Measurements from ENCODE around the gene ENDOV.
A peak's percentile ranks its signal among the peaks of the same experiment; 100 is the strongest.

Gene ENDOV

DNA sequence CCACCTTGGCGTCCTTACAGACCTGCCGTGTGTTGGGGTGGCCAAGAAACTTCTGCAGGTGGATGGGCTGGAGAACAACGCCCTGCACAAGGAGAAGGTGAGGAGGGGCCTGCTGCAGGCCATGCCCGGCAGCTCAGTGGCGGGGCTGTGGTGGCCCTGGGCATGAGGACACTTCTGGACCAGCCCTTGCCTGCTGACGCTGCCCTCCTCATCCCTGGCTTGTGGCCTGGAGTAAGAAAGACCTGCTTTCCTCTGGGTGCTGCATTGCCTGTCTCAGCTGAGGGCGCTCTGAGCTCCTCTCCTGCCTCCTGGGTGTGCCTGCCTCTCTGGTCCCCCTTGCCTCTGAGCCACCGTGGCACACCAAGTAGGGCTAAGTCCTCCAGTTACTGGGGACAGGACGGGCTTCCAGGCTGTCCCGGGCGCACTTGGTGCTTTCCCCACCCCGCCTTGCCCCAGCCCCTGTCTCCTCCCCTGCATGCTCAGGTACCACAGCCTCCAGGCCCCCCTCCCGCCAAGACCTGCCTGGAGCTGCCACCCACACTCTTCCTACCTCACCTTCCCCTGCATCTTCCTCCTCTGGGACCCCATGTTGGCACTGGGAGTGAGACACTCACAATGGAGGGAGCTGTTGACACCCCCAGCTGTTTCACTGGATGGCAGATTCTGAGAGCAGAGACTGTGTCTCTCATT lies 8.7 kb downstream of the ENDOV start:
- H3K36me3 ChIP-seq (replicated peaks): peaks cover 2% of the 10 kb centered on the region
- H3K27me3 ChIP-seq (replicated peaks): no peaks in the 10 kb centered on the region
- in situ Hi-C loops (cut with HindIII; ENCODE audit: low pct_ligation_motif_present, low sequenced_read_pairs): no loop called here
- DNase-seq: no peak
- TF ChIP-seq, protein P1, sequence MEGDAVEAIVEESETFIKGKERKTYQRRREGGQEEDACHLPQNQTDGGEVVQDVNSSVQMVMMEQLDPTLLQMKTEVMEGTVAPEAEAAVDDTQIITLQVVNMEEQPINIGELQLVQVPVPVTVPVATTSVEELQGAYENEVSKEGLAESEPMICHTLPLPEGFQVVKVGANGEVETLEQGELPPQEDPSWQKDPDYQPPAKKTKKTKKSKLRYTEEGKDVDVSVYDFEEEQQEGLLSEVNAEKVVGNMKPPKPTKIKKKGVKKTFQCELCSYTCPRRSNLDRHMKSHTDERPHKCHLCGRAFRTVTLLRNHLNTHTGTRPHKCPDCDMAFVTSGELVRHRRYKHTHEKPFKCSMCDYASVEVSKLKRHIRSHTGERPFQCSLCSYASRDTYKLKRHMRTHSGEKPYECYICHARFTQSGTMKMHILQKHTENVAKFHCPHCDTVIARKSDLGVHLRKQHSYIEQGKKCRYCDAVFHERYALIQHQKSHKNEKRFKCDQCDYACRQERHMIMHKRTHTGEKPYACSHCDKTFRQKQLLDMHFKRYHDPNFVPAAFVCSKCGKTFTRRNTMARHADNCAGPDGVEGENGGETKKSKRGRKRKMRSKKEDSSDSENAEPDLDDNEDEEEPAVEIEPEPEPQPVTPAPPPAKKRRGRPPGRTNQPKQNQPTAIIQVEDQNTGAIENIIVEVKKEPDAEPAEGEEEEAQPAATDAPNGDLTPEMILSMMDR (IDR thresholded peaks at IDR 0.05; ENCODE audit: low read depth, low read length, missing control alignments): no peak
- H3K4me3 ChIP-seq (ENCODE audit: low read depth, low read length): no peak overlapping the region
- H3K27ac ChIP-seq: no peak overlapping the region

DNA sequence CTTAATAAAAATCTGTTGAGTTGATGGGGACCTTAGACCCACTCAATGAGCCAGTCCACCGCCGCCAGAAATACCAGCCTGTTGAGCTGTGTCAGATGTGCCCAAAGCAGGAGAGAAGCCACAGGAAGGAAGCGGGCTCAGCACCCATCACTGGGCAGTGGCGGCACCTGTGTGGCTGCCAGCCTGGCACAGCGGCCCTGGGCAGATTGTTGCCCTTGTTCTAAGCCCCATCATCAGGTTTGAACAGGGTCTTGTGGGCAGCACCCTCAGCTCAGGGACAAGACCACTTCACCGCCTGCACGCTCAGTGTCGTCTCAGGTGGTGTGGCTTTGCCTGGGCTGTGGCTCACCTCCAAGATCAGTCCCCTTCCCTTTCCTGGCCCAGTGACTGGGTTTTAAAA lies 9.3 kb downstream of the ENDOV start:
- Histone ChIP-seq H3K36me3 (replicated peaks) (peaks cover 2% of the 10 kb centered on the region), H3K27me3 (replicated peaks) (no peaks in the 10 kb centered on the region), H3K27ac (no peak overlapping the region), H3K4me3 (ENCODE audit: low read depth, low read length) (no peak overlapping the region)
- DNase-seq: no peak
- in situ Hi-C loops (cut with HindIII; ENCODE audit: low pct_ligation_motif_present, low sequenced_read_pairs): no loop called here
- TF ChIP-seq, protein P1 (IDR thresholded peaks at IDR 0.05; ENCODE audit: low read depth, low read length, missing control alignments): no peak

DNA sequence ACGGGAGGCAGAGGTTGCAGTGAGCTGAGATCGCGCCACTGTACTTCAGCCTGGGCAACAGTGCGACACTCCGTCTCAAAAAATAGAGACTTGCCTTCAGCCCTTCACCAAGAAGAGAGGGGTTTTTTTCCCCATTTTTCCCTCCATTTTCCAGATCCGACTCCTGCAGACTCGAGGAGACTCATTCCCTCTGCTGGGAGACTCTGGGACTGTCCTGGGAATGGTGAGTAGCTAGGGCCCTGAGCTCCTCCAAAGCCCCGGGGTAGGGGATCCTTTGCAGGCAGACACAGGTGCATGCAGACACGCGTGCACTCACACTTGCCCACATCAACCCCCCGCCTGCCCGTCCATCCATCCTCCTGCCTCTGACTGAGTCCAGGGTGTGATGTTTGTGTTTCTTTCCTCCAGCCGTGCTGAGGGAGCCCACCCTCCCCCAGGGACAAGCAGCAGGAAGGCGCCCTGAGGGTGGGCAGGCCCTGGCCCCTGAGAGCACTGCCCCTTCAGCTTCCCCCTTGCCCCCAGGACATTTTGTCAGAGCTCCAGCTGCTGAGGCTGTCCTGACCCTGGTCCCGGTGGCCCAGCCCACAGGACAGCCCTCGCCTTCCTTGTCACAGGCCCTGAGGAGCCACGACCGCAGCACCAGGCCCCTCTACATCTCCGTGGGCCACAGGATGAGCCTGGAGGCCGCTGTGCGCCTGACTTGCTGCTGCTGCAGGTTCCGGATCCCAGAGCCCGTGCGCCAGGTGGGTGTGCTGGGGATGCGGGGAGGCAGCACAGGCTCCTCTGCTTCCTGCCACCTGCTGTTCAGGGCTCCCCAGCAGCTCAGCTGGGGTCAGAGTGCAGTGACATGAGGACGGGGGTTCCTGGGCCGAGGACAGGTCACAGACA lies 10.2 kb downstream of the ENDOV start:
- TF ChIP-seq, protein P1 (IDR thresholded peaks at IDR 0.05; ENCODE audit: low read depth, low read length, missing control alignments): peak; percentile 35
- in situ Hi-C loops (cut with HindIII; ENCODE audit: low pct_ligation_motif_present, low sequenced_read_pairs): loop anchor here (25.0 kb wide), 1 partner anchor 437 kb away; no protein-coding TSS in a partner anchor
- H3K27me3 ChIP-seq (replicated peaks): no peaks in the 10 kb centered on the region
- no peak for DNase-seq
- no peaks in the 10 kb centered on the region for H3K36me3 ChIP-seq (replicated peaks)
- no peak overlapping the region for H3K4me3 ChIP-seq (ENCODE audit: low read depth, low read length)
- H3K27ac ChIP-seq: no peak overlapping the region

DNA sequence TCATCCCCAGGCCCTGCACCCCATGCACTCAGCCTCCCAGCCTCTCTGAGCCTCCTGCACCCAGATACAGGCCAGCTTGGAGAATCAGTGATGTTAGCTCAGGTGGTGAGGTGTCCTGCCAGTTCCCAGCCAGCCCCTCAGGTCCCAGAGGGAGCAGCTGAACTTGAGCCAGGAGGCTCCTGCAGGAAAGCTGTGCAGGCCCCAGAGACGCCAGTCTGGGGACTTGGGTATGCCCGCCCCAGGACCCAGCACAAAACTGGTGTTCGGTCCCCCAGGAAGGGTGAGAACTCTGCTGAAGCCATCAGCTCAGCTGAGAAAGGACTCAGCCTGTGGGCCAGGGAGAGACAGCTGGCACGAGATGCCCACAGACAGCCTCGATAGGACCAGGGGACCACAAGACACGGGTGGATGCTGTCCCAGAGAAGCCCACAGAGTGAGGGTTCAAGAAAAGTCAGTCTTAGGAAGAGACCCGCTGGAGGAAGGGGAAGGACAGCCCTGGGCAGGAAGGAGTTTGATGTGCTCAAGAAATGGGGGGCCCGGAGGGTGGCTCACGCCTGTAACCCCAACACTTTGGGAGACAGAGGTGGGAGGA lies 11.0 kb downstream of the ENDOV start:
- Histone ChIP-seq H3K4me3 (ENCODE audit: low read depth, low read length) (no peak overlapping the region), H3K36me3 (replicated peaks) (no peaks in the 10 kb centered on the region), H3K27ac (no peak overlapping the region), H3K27me3 (replicated peaks) (no peaks in the 10 kb centered on the region)
- TF ChIP-seq, protein P1 (IDR thresholded peaks at IDR 0.05; ENCODE audit: low read depth, low read length, missing control alignments): no peak
- no peak for DNase-seq
- in situ Hi-C loops (cut with HindIII; ENCODE audit: low pct_ligation_motif_present, low sequenced_read_pairs): loop anchor here (25.0 kb wide), 1 partner anchor 436 kb away; no protein-coding TSS in a partner anchor

DNA sequence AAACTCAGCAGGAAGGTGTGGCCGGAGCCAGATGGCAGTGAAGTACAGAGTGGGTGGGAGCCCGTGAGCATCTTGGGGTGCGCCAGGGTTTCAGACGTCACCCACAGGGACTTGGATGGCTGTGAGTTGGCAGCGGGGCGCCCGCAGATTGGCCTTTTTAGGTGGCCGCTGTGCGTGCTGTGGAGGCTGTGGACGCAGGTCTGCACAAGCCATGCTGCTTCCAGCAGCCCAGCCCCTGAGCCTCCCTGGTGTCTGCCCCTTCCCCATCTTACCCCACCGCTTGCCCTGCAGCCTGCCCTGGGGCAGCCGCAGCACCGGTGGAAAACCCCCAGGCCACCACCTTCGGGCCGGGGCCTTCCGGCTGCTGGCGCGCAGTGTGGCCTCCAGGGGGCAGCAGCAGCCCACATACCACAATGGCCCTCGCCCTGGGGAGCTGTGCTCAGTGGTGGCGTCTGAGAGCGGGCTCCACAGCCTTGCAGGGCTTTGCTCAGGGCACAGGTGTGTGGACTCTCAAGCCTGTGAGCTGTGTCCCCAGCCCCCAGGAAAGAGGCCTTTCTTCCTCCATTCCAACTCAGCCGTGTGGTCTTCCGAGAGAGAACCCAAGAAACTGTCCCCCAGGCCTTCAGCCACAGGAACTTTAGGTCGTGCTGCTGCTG lies 11.8 kb downstream of the ENDOV start:
- Histone ChIP-seq H3K27me3 (replicated peaks) (no peaks in the 10 kb centered on the region), H3K4me3 (ENCODE audit: low read depth, low read length) (no peak overlapping the region), H3K27ac (no peak overlapping the region), H3K36me3 (replicated peaks) (no peaks in the 10 kb centered on the region)
- peak; percentile 42 for DNase-seq
- TF ChIP-seq, protein P1 (IDR thresholded peaks at IDR 0.05; ENCODE audit: low read depth, low read length, missing control alignments): peak; percentile 92
- in situ Hi-C loops (cut with HindIII; ENCODE audit: low pct_ligation_motif_present, low sequenced_read_pairs): loop anchor here (25.0 kb wide), 1 partner anchor 436 kb away; no protein-coding TSS in a partner anchor

Measured in brain microvascular endothelial cell (primary cell).